Glomerular endothelial cell (primary cell): ENCODE measurements around the gene RAP2C. TPM values are rescaled to one million over a fixed set of nuclear protein-coding genes. Genes with fewer than 3 reads are reported as not detected.

ENCODE experiments used
- DNase-seq: peaks from one replicate; pipeline ENCODE4 v3.0.0-alpha.2; 2011; ENCODE audit warnings: low read depth, low spot score; ENCODE audit errors: extremely low read depth
- total RNA-seq: library from RNA; depleted of rRNA; stranded (reverse); fragments of >200 nt; gene quantifications from 2 replicates; pipeline ENCODE4 v1.2.3, GENCODE V29; 2015

RAP2C gene
- 15.2 and 21.4 TPM in 2 replicates for total RNA-seq

GRCh38 chrX:132219343-132219768 lies at the start of gene RAP2C:
TSS of gene RAP2C (minus strand) at chrX:132219447. CDS start at chrX:132217268, 2,179 bp downstream.
- no peak for DNase-seq

GRCh38 chrX:132267392-132267791 lies 48.1 kb upstream of the RAP2C start:
- no peak for DNase-seq

- no peak for DNase-seq
These were observed 47.5 kb upstream of the RAP2C start for GRCh38 chrX:132266583-132267355.

GRCh38 chrX:132263127-132263526 lies 43.9 kb upstream of the RAP2C start:
- DNase-seq = no peak

- no peak for DNase-seq
These were observed 39.3 kb upstream of the RAP2C start for GRCh38 chrX:132258509-132258908.

GRCh38 chrX:132257116-132257515 lies 37.9 kb upstream of the RAP2C start:
- no peak for DNase-seq

- no peak for DNase-seq
These were observed 16.9 kb upstream of the RAP2C start for GRCh38 chrX:132236121-132236520.

GRCh38 chrX:132235488-132235887 lies 16.2 kb upstream of the RAP2C start:
- no peak for DNase-seq

- DNase-seq = no peak
These were observed 12.3 kb upstream of the RAP2C start for GRCh38 chrX:132231587-132231986.

GRCh38 chrX:132227383-132228112 lies 8.3 kb upstream of the RAP2C start:
- no peak for DNase-seq

- DNase-seq = no peak
These were observed 6.9 kb upstream of the RAP2C start for GRCh38 chrX:132226169-132226568.

- no peak for DNase-seq
These were observed 991 bp downstream of the RAP2C start for GRCh38 chrX:132218100-132218812.

- DNase-seq = no peak
These were observed 1.8 kb downstream of the RAP2C start for GRCh38 chrX:132217203-132218073.

GRCh38 chrX:132216806-132217202 lies 2.4 kb downstream of the RAP2C start:
- DNase-seq = no peak

GRCh38 chrX:132216283-132216682 lies 3.0 kb downstream of the RAP2C start:
- DNase-seq = no peak

GRCh38 chrX:132214518-132214917 lies 4.7 kb downstream of the RAP2C start:
- no peak for DNase-seq

GRCh38 chrX:132209527-132209926 lies 9.7 kb downstream of the RAP2C start:
- DNase-seq = no peak

- no peak for DNase-seq
These were observed 10.8 kb downstream of the RAP2C start for GRCh38 chrX:132208422-132208821.

GRCh38 chrX:132207996-132208395 lies 11.3 kb downstream of the RAP2C start:
- DNase-seq = no peak

- DNase-seq = no peak
These were observed 13.0 kb downstream of the RAP2C start for GRCh38 chrX:132206259-132206658.
